ENCODE data around the gene NUMBL. TPM values are rescaled to one million over a fixed set of nuclear protein-coding genes. Genes with fewer than 3 reads are reported as not detected.

NUMBL gene
- total and polyA plus RNA-seq, 2 experiments from 2014 or later: 15.7 to 32.1 TPM

- Histone ChIP-seq H3K36me3 (replicated peaks; ENCODE audit: insufficient read depth, low read depth) (peaks cover 4% of the 10 kb centered on the region), H3K4me2 (no peak overlapping the region), H3K79me2 (peaks cover 78% of the 10 kb centered on the region), H4K20me1 (ENCODE audit: insufficient read depth, poor library complexity, severe bottlenecking) (peaks cover 50% of the 10 kb centered on the region), H2AFZ (no peak overlapping the region), H3K4me1 (ENCODE audit: insufficient read depth) (peaks cover 7% of the 10 kb centered on the region), H3K27ac (no peak overlapping the region), H3K9me2 (replicated peaks; ENCODE audit: insufficient read depth) (no peaks in the 10 kb centered on the region), H3K4me3 (no peak overlapping the region), H3K9me3 (ENCODE audit: low read depth) (no peaks in the 10 kb centered on the region), H3K27me3 (no peaks in the 10 kb centered on the region)
- TF ChIP-seq EZH2phosphoT487 (IDR thresholded peaks at IDR 0.05; ENCODE audit: low read depth, severe bottlenecking, unreplicated experiment) (no peak), EZH2 (IDR thresholded peaks at IDR 0.05; ENCODE audit: borderline replicate concordance) (no peak), CTCF (IDR thresholded peaks at IDR 0.05; ENCODE audit: poor library complexity) (no peak)
- WGBS (ENCODE audit: low lambda C conversion rate, missing lambda C conversion rate): 90% methylated on average over 4 of the region's 4 CpGs
- DNase-seq (ENCODE audit: low spot score): no peak
These were observed 35.8 kb upstream of the NUMBL start for GRCh38 chr19:40726279-40726678.

GRCh38 chr19:40724855-40725254 lies 34.4 kb upstream of the NUMBL start:
- no peaks in the 10 kb centered on the region for H3K9me3 ChIP-seq (ENCODE audit: low read depth)
- no peaks in the 10 kb centered on the region for H3K27me3 ChIP-seq
- TF ChIP-seq EZH2 (IDR thresholded peaks at IDR 0.05; ENCODE audit: borderline replicate concordance): no peak
- no peak for TF ChIP-seq EZH2phosphoT487 (IDR thresholded peaks at IDR 0.05; ENCODE audit: low read depth, severe bottlenecking, unreplicated experiment)
- no peak for TF ChIP-seq CTCF (IDR thresholded peaks at IDR 0.05; ENCODE audit: poor library complexity)
- no peaks in the 10 kb centered on the region for H3K9me2 ChIP-seq (replicated peaks; ENCODE audit: insufficient read depth)
- no peak overlapping the region for H2AFZ ChIP-seq
- H3K79me2 ChIP-seq: peaks cover 92% of the 10 kb centered on the region
- peaks cover 17% of the 10 kb centered on the region for H3K4me1 ChIP-seq (ENCODE audit: insufficient read depth)
- DNase-seq (ENCODE audit: low spot score): no peak
- WGBS (ENCODE audit: low lambda C conversion rate, missing lambda C conversion rate): 87% methylated on average over 3 of the region's 3 CpGs
- peaks cover 63% of the 10 kb centered on the region for H4K20me1 ChIP-seq (ENCODE audit: insufficient read depth, poor library complexity, severe bottlenecking)
- H3K4me3 ChIP-seq: no peak overlapping the region
- peaks cover 4% of the 10 kb centered on the region for H3K36me3 ChIP-seq (replicated peaks; ENCODE audit: insufficient read depth, low read depth)
- no peak overlapping the region for H3K4me2 ChIP-seq
- H3K27ac ChIP-seq: no peak overlapping the region

GRCh38 chr19:40724315-40724714 lies 33.9 kb upstream of the NUMBL start:
- no peaks in the 10 kb centered on the region for H3K9me3 ChIP-seq (ENCODE audit: low read depth)
- no peak overlapping the region for H3K27ac ChIP-seq
- DNase-seq (ENCODE audit: low spot score): no peak
- H3K4me2 ChIP-seq: no peak overlapping the region
- H3K79me2 ChIP-seq: peaks cover 97% of the 10 kb centered on the region
- H3K27me3 ChIP-seq: no peaks in the 10 kb centered on the region
- H3K4me1 ChIP-seq (ENCODE audit: insufficient read depth): peaks cover 21% of the 10 kb centered on the region
- 99% methylated on average over 4 of the region's 4 CpGs for WGBS (ENCODE audit: low lambda C conversion rate, missing lambda C conversion rate)
- no peak for TF ChIP-seq EZH2 (IDR thresholded peaks at IDR 0.05; ENCODE audit: borderline replicate concordance)
- TF ChIP-seq EZH2phosphoT487 (IDR thresholded peaks at IDR 0.05; ENCODE audit: low read depth, severe bottlenecking, unreplicated experiment): no peak
- no peak overlapping the region for H3K4me3 ChIP-seq
- H3K36me3 ChIP-seq (replicated peaks; ENCODE audit: insufficient read depth, low read depth): peaks cover 4% of the 10 kb centered on the region
- H3K9me2 ChIP-seq (replicated peaks; ENCODE audit: insufficient read depth): no peaks in the 10 kb centered on the region
- H4K20me1 ChIP-seq (ENCODE audit: insufficient read depth, poor library complexity, severe bottlenecking): peaks cover 68% of the 10 kb centered on the region
- no peak overlapping the region for H2AFZ ChIP-seq

GRCh38 chr19:40723661-40724254 lies 33.3 kb upstream of the NUMBL start:
- Histone ChIP-seq H3K4me1 (ENCODE audit: insufficient read depth) (peaks cover 21% of the 10 kb centered on the region), H3K4me3 (no peak overlapping the region), H3K27ac (no peak overlapping the region), H2AFZ (no peak overlapping the region), H3K9me2 (replicated peaks; ENCODE audit: insufficient read depth) (no peaks in the 10 kb centered on the region), H3K9me3 (ENCODE audit: low read depth) (no peaks in the 10 kb centered on the region), H3K79me2 (peaks cover 98% of the 10 kb centered on the region), H3K27me3 (no peaks in the 10 kb centered on the region), H4K20me1 (ENCODE audit: insufficient read depth, poor library complexity, severe bottlenecking) (peaks cover 69% of the 10 kb centered on the region), H3K4me2 (no peak overlapping the region), H3K36me3 (replicated peaks; ENCODE audit: insufficient read depth, low read depth) (peaks cover 4% of the 10 kb centered on the region)
- 93% methylated on average over 5 of the region's 5 CpGs for WGBS (ENCODE audit: low lambda C conversion rate, missing lambda C conversion rate)
- TF ChIP-seq EZH2 (IDR thresholded peaks at IDR 0.05; ENCODE audit: borderline replicate concordance) (no peak), EZH2phosphoT487 (IDR thresholded peaks at IDR 0.05; ENCODE audit: low read depth, severe bottlenecking, unreplicated experiment) (no peak), CTCF (IDR thresholded peaks at IDR 0.05; ENCODE audit: poor library complexity) (no peak)
- DNase-seq (ENCODE audit: low spot score): no peak
